Kidney (tissue), 14 donors: ENCODE results near the gene P3H2. TPM values are rescaled to one million over a fixed set of nuclear protein-coding genes. Genes with fewer than 3 reads are reported as not detected.

Experiments
- DNase-seq, 5 donors: peaks; one replicate each; pipeline ENCODE4 v3.0.0-alpha.2; 2013 to 2020
- FAIRE-seq: peaks from 2 replicates; lab custom pipeline; 2012; peaks lifted over from hg19 to GRCh38; lab: Jason Lieb, UNC
- H3K27ac ChIP-seq, 2 donors: one replicate each; pipeline ENCODE4 v1.7.0; 2013; ENCODE audit warnings: low read depth in 2 of 2, low read length in 2 of 2, inconsistent platforms in 1 of 2
- H3K27me3 ChIP-seq: one replicate; pipeline ENCODE4 v1.7.1; 2013; ENCODE audit warnings: low read length, inconsistent platforms; ENCODE audit not compliant: control insufficient read depth, insufficient read depth
- H3K36me3 ChIP-seq, 3 donors: one replicate each; pipeline versions ENCODE4 v1.7.0 to v1.7.1; 2013; ENCODE audit warnings: low read length in 3 of 3, control low read depth in 1 of 3, inconsistent platforms in 1 of 3; ENCODE audit not compliant: insufficient read depth in 3 of 3, control insufficient read depth in 2 of 3
- H3K4me1 ChIP-seq, 3 donors: one replicate each; pipeline versions ENCODE4 v1.7.0 to v1.7.1; 2013; ENCODE audit warnings: low read length in 3 of 3, inconsistent platforms in 1 of 3, low read depth in 1 of 3; ENCODE audit not compliant: control insufficient read depth in 2 of 3, insufficient read depth in 2 of 3
- H3K4me3 ChIP-seq, 3 donors: one replicate each; pipeline versions ENCODE4 v1.7.0 to v1.8.1; 2013; ENCODE audit warnings: low read length in 3 of 3, control low read depth in 1 of 3, inconsistent platforms in 1 of 3
- H3K9ac ChIP-seq, 3 donors: one replicate each; pipeline versions ENCODE4 v1.7.0 to v1.7.1; 2013; ENCODE audit warnings: low read length in 3 of 3, control low read depth in 1 of 3, inconsistent platforms in 1 of 3
- H3K9me3 ChIP-seq, 3 donors: one replicate each; pipeline versions ENCODE4 v1.7.0 to v1.7.1; 2013; ENCODE audit warnings: low read length in 3 of 3, control low read depth in 1 of 3, inconsistent platforms in 1 of 3; ENCODE audit not compliant: control insufficient read depth in 2 of 3, insufficient read depth in 1 of 3
- intact Hi-C: fragments of 100-400 bp; cut with DNase I; formaldehyde crosslinking; loops from one replicate; pipeline ENCODE4 v1.11.1; 2022
- polyA plus RNA-seq: library from polyadenylated mRNA; stranded (reverse); fragments of 350-450 nt; fragmentation: Illumina TruSeq; extraction: RNeasy Lipid Tissue Mini Kit (QIAGEN cat#74804); gene quantifications from one replicate; pipeline ENCODE4 v1.2.3, GENCODE V29; 2014; ENCODE audit warnings: low read depth, low replicate concordance; ENCODE audit not compliant: insufficient read depth
- total RNA-seq: library from RNA; stranded (reverse); fragmentation: NEBNext Ultra II Directional; extraction: Animal tissue kit (Norgen Biotek cat#: 25700); gene quantifications from one replicate; pipeline ENCODE4 v1.2.1, GENCODE V29; 2021
- TF ChIP-seq, protein P1 (sequence below): IDR thresholded peaks from 3 replicates; pipeline ENCODE4 v1.5.1; 2012; ENCODE audit warnings: mild to moderate bottlenecking, moderate library complexity, borderline replicate concordance; ENCODE audit not compliant: insufficient read depth; ENCODE audit errors: extremely low read depth
- donor health status: control.
- donor health status: control.
- donor health status: control.
- donor health status: control.
- donor health status: control.
- donor health status: DM: yes; HTN: yes; CAD: no.
- donor health status: Normal renal cell carcinoma (clear cell type).

Gene P3H2
- total and polyA plus RNA-seq, 2 donors from 2014 or later, result 57.2 to 103 TPM

DNA sequence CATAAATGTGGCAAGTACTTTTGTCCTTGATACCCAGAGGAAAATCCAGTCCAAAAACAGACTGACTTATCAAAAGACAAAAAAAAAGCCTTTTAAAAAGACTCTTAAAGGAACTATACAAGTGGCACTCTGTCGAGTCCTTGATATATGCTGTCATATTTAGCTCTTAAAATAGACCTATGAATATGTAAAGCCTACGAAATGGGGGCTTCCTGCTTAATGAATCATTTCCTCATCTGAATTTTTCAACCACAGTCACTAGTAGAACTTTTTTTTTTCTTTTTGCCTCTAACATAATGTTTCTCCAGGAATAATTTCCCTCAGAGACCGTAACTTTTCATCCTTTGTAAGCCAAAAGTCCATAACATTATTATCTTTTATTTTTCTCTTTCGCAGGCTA, 95.8 kb downstream of the P3H2 start:
- H3K9ac ChIP-seq, result no peak overlapping the region
- intact Hi-C loops, result no loop called here

DNA sequence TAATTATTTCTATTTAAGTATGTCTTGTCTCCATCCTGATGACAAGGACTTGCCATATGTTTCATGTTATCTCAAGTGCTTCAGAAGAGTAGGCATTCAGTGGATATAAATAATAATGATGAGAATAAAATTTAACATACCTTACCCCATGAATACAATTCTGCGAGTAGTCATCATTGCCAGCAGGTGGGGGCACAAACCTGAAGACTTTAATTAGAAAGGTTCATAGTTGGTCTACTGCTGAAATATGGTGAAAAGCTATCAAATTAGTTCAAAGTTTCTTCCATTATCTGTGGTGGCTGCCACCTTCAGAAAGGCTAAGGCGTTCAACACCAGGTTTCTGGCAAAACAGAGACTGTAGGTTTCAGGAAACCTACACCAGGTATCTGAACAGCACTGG, 100.9 kb downstream of the P3H2 start:
- DNase-seq, result no peak
- H3K27me3 ChIP-seq, result no peaks in the 10 kb centered on the region
- no peak overlapping the region for H3K9ac ChIP-seq
- H3K9me3 ChIP-seq, result no peaks in the 10 kb centered on the region
- H3K4me1 ChIP-seq, result no peaks in the 10 kb centered on the region
- H3K36me3 ChIP-seq, result no peaks in the 10 kb centered on the region
- FAIRE-seq, result no peak
- intact Hi-C loops, result no loop called here
- no peak overlapping the region for H3K27ac ChIP-seq
- TF ChIP-seq, protein P1, sequence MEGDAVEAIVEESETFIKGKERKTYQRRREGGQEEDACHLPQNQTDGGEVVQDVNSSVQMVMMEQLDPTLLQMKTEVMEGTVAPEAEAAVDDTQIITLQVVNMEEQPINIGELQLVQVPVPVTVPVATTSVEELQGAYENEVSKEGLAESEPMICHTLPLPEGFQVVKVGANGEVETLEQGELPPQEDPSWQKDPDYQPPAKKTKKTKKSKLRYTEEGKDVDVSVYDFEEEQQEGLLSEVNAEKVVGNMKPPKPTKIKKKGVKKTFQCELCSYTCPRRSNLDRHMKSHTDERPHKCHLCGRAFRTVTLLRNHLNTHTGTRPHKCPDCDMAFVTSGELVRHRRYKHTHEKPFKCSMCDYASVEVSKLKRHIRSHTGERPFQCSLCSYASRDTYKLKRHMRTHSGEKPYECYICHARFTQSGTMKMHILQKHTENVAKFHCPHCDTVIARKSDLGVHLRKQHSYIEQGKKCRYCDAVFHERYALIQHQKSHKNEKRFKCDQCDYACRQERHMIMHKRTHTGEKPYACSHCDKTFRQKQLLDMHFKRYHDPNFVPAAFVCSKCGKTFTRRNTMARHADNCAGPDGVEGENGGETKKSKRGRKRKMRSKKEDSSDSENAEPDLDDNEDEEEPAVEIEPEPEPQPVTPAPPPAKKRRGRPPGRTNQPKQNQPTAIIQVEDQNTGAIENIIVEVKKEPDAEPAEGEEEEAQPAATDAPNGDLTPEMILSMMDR, result no peak
- no peak overlapping the region for H3K4me3 ChIP-seq

More for the DNA sequence above, 95.8 kb downstream of the P3H2 start:
- Histone ChIP-seq H3K4me3 (no peak overlapping the region), H3K9me3 (no peaks in the 10 kb centered on the region), H3K4me1 (peaks cover 0 to 4% (median 3%) of the 10 kb centered on the region in 3 donors), H3K27ac (no peak overlapping the region), H3K27me3 (no peaks in the 10 kb centered on the region), H3K36me3 (no peaks in the 10 kb centered on the region)
- no peak for DNase-seq
- no peak for FAIRE-seq
- TF ChIP-seq, protein P1, result no peak

DNA sequence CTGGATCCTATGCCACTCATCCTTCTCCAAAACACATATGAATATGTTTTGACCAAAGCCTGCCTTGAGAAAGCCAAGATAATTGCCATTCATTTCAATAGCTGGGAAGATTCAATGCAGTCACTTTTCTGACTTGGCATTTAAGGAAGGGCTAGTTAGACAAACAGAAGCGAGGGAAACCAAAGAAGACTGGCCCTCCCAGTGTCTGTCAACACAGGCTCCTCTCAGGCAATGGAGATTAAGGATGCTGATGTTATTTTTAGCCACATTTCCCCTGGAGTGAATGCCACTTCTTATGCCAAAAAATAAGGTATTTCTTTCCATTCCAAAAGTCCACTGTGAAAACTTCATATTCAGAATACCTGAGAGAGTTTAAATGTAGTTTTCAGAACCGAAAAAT, 101.7 kb downstream of the P3H2 start:
- no peaks in the 10 kb centered on the region for H3K27me3 ChIP-seq
- H3K27ac ChIP-seq, result no peak overlapping the region
- TF ChIP-seq, protein P1, result no peak
- intact Hi-C loops, result no loop called here
- H3K4me1 ChIP-seq, result no peaks in the 10 kb centered on the region
- no peak overlapping the region for H3K4me3 ChIP-seq
- FAIRE-seq, result no peak
- no peaks in the 10 kb centered on the region for H3K36me3 ChIP-seq
- no peak overlapping the region for H3K9ac ChIP-seq
- H3K9me3 ChIP-seq, result no peaks in the 10 kb centered on the region
- DNase-seq, result no peak

DNA sequence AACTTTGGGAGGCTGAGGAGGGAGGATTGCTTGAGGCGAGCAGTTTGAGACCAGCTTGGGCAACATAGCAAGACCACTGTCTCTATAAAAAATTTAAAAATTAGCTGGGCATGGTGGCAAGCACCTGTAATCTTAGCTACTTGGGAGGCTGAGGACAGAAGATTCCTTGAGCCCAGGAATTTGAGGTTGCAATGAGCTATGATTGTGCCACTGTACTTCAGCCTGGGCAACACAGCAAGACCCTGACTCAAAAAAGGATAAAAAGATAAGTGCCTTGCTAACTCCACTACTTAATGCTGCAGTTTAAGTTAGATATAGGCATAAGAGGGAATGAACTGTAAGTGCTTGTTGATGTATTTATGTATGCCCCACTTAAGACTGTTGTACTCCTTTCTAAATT, 102.2 kb downstream of the P3H2 start:
- no peak overlapping the region for H3K27ac ChIP-seq
- no peaks in the 10 kb centered on the region for H3K27me3 ChIP-seq
- intact Hi-C loops, result no loop called here
- no peaks in the 10 kb centered on the region for H3K9me3 ChIP-seq
- TF ChIP-seq, protein P1, result no peak
- no peak overlapping the region for H3K9ac ChIP-seq
- H3K36me3 ChIP-seq, result no peaks in the 10 kb centered on the region
- no peaks in the 10 kb centered on the region for H3K4me1 ChIP-seq
- FAIRE-seq (no peak), DNase-seq (no peak)
- H3K4me3 ChIP-seq, result no peak overlapping the region
